GM18907 (cell line): ENCODE results near the gene DNAJC11.
"Not testable (repeated sequence)": the region's sequence is repeated elsewhere in the genome, so short reads cannot be mapped to it uniquely, and the experiment has no call there.

Experiments
- ATAC-seq: cut with Tn5 transposase; IDR thresholded peaks from one replicate; pipeline ENCODE4 v1.9.1; 2021; ENCODE audit warnings: mild to moderate bottlenecking, moderate library complexity; ENCODE audit not compliant: unreplicated experiment

DNAJC11 gene

GRCh38 chr1:6701437-6702153 lies at the start of gene DNAJC11:
TSS of gene DNAJC11 (minus strand) at chr1:6701816. CDS start at chr1:6701800, 16 bp downstream.
- peak; percentile 95 for ATAC-seq

GRCh38 chr1:6750490-6750889 lies 48.9 kb upstream of the DNAJC11 start:
- no peak for ATAC-seq

GRCh38 chr1:6747674-6748073 lies 46.1 kb upstream of the DNAJC11 start:
- no peak for ATAC-seq

GRCh38 chr1:6745073-6745472 lies 43.5 kb upstream of the DNAJC11 start:
- ATAC-seq = no peak

- ATAC-seq = peak; percentile 50
Measured at GRCh38 chr1:6743189-6744101, 41.8 kb upstream of the DNAJC11 start.

GRCh38 chr1:6742676-6743188 lies 41.1 kb upstream of the DNAJC11 start:
- ATAC-seq = not testable (repeated sequence)

- ATAC-seq = no peak
Measured at GRCh38 chr1:6738987-6739676, 37.5 kb upstream of the DNAJC11 start.

GRCh38 chr1:6732942-6733341 lies 31.3 kb upstream of the DNAJC11 start:
- no peak for ATAC-seq

GRCh38 chr1:6731905-6732304 lies 30.3 kb upstream of the DNAJC11 start:
- ATAC-seq = no peak

- no peak for ATAC-seq
Measured at GRCh38 chr1:6730880-6731279, 29.3 kb upstream of the DNAJC11 start.

GRCh38 chr1:6730473-6730872 lies 28.9 kb upstream of the DNAJC11 start:
- ATAC-seq = no peak

GRCh38 chr1:6727535-6727934 lies 25.9 kb upstream of the DNAJC11 start:
- no peak for ATAC-seq

- no peak for ATAC-seq
Measured at GRCh38 chr1:6726253-6726652, 24.6 kb upstream of the DNAJC11 start.

GRCh38 chr1:6724517-6725141 lies 23.0 kb upstream of the DNAJC11 start:
- ATAC-seq = no peak

- ATAC-seq = no peak
Measured at GRCh38 chr1:6723621-6724428, 22.2 kb upstream of the DNAJC11 start.

GRCh38 chr1:6711174-6711573 lies 9.6 kb upstream of the DNAJC11 start:
- no peak for ATAC-seq

- ATAC-seq = no peak
Measured at GRCh38 chr1:6704746-6705145, 3.1 kb upstream of the DNAJC11 start.

- no peak for ATAC-seq
Measured at GRCh38 chr1:6703016-6703415, 1.4 kb upstream of the DNAJC11 start.

GRCh38 chr1:6700853-6701436 lies 671 bp downstream of the DNAJC11 start:
- ATAC-seq = no peak

- ATAC-seq = not testable (repeated sequence)
Measured at GRCh38 chr1:6699915-6700314, 1.7 kb downstream of the DNAJC11 start.
